Activated CD4-positive, alpha-beta T cell treated with anti-CD3 and anti-CD28 coated beads, Interleukin-2, amount 10 ng/mL, durations not matched to agents 7 days and 5 days (primary cell): ENCODE measurements around the gene PFDN1. TPM values are rescaled to one million over a fixed set of nuclear protein-coding genes. Genes with fewer than 3 reads are reported as not detected.

Experiments used
- CTCF ChIA-PET: fragments of 350-600 bp; sonication (Branson Sonifier 250); formaldehyde crosslinking; loops from one replicate; lab custom pipeline; 2021; ENCODE audit warnings: antibody characterized with exemption; lab: Charles Lee
- POLR2A ChIA-PET: fragments of 350-600 bp; sonication (Branson Sonifier 250); formaldehyde crosslinking; loops from one replicate; lab custom pipeline; 2021; ENCODE audit warnings: antibody characterized with exemption; lab: Charles Lee
- DNase-seq: peaks from one replicate; pipeline ENCODE4 v3.0.0-alpha.2; 2020
- H3K27ac Mint-ChIP-seq: one replicate; pipeline ENCODE4 v1.8.0; 2021; ENCODE audit warnings: mild to moderate bottlenecking, moderate library complexity, mixed read lengths
- H3K27me3 Mint-ChIP-seq: one replicate; pipeline ENCODE4 v1.8.0; 2021; ENCODE audit warnings: mixed read lengths
- H3K36me3 Mint-ChIP-seq: one replicate; pipeline ENCODE4 v1.8.0; 2021; ENCODE audit warnings: low read depth, mixed read lengths
- H3K4me1 Mint-ChIP-seq: one replicate; pipeline ENCODE4 v1.8.0; 2021; ENCODE audit warnings: mixed read lengths
- H3K4me3 Mint-ChIP-seq: one replicate; pipeline ENCODE4 v1.8.0; 2021; ENCODE audit warnings: mild to moderate bottlenecking, moderate library complexity, mixed read lengths
- H3K9me3 Mint-ChIP-seq: one replicate; pipeline ENCODE4 v1.8.0; 2021; ENCODE audit warnings: mixed read lengths
- total RNA-seq, 2 experiments: library from RNA; stranded (reverse); gene quantifications; one replicate each; pipeline ENCODE4 v1.2.3, GENCODE V29; 2021

Gene PFDN1
- total RNA-seq, 2 experiments from 2014 or later, result 60.8 to 70.5 TPM

GRCh38 chr5:140342287-140342686 is 39.4 kb upstream of the PFDN1 start:
- Mint-ChIP-seq H3K4me3 (peak overlapping the region; percentile 85), H3K27me3 (no peaks in the 10 kb centered on the region), H3K4me1 (peaks cover 79% of the 10 kb centered on the region), H3K9me3 (no peaks in the 10 kb centered on the region), H3K27ac (peak overlapping the region; percentile 98), H3K36me3 (peaks cover 57% of the 10 kb centered on the region)
- ChIA-PET CTCF (interaction anchor here (0.6 to 9.1 kb wide), 6 partner anchors 9 to 102 kb away, joined by 3 to 88 read pairs (median 6); no protein-coding TSS in a partner anchor), POLR2A (interaction anchor here (1.5 kb wide), 1 partner anchor 98 kb away, joined by 7 read pairs; no protein-coding TSS in a partner anchor)
- peak; percentile 69 for DNase-seq

GRCh38 chr5:140341591-140341990 is 38.7 kb upstream of the PFDN1 start:
- ChIA-PET POLR2A (no interaction called here), CTCF (interaction anchor here (1.1 to 9.1 kb wide), 4 partner anchors 8 to 102 kb away, joined by 4 to 88 read pairs (median 6); no protein-coding TSS in a partner anchor)
- no peak for DNase-seq
- H3K4me1 Mint-ChIP-seq, result peaks cover 76% of the 10 kb centered on the region
- peak overlapping the region; percentile 85 for H3K4me3 Mint-ChIP-seq
- no peaks in the 10 kb centered on the region for H3K9me3 Mint-ChIP-seq
- peak overlapping the region; percentile 98 for H3K27ac Mint-ChIP-seq
- H3K36me3 Mint-ChIP-seq, result peaks cover 60% of the 10 kb centered on the region
- no peaks in the 10 kb centered on the region for H3K27me3 Mint-ChIP-seq

- no peak for DNase-seq
- Mint-ChIP-seq H3K27me3 (no peaks in the 10 kb centered on the region), H3K4me3 (peak overlapping the region; percentile 85), H3K4me1 (peaks cover 83% of the 10 kb centered on the region), H3K9me3 (no peaks in the 10 kb centered on the region), H3K27ac (peak overlapping the region; percentile 98), H3K36me3 (peaks cover 69% of the 10 kb centered on the region)
- ChIA-PET CTCF (interaction anchor here (0.8 to 1.2 kb wide), 6 partner anchors 9 to 89 kb away, joined by 3 to 5 read pairs (median 4); no protein-coding TSS in a partner anchor), POLR2A (no interaction called here)
These were observed 37.8 kb upstream of the PFDN1 start for GRCh38 chr5:140340605-140341121.

GRCh38 chr5:140339636-140340035 is 36.7 kb upstream of the PFDN1 start:
- DNase-seq, result no peak
- Mint-ChIP-seq H3K4me1 (peaks cover 78% of the 10 kb centered on the region), H3K4me3 (peak overlapping the region; percentile 10), H3K36me3 (peaks cover 68% of the 10 kb centered on the region), H3K9me3 (no peaks in the 10 kb centered on the region), H3K27ac (peak overlapping the region; percentile 54), H3K27me3 (no peaks in the 10 kb centered on the region)
- ChIA-PET POLR2A (no interaction called here), CTCF (interaction anchor here (1.1 kb wide), 1 partner anchor 13 kb away, joined by 3 read pairs; no protein-coding TSS in a partner anchor)

GRCh38 chr5:140338908-140339307 is 36.0 kb upstream of the PFDN1 start:
- Mint-ChIP-seq H3K9me3 (no peaks in the 10 kb centered on the region), H3K4me3 (no peak overlapping the region), H3K4me1 (peaks cover 71% of the 10 kb centered on the region), H3K27me3 (no peaks in the 10 kb centered on the region), H3K27ac (peak overlapping the region; percentile 74), H3K36me3 (peaks cover 66% of the 10 kb centered on the region)
- ChIA-PET POLR2A (no interaction called here), CTCF (interaction anchor here (3.3 kb wide), 1 partner anchor 18 kb away, joined by 14 read pairs; no protein-coding TSS in a partner anchor)
- DNase-seq, result no peak

- Mint-ChIP-seq H3K9me3 (no peaks in the 10 kb centered on the region), H3K4me3 (no peak overlapping the region), H3K27ac (peak overlapping the region; percentile 19), H3K27me3 (no peaks in the 10 kb centered on the region), H3K36me3 (peaks cover 65% of the 10 kb centered on the region), H3K4me1 (peaks cover 65% of the 10 kb centered on the region)
- POLR2A ChIA-PET, result no interaction called here
- DNase-seq, result no peak
- CTCF ChIA-PET, result interaction anchor here (0.9 to 3.3 kb wide), 3 partner anchors 14 to 17 kb away, joined by 3 to 14 read pairs (median 6); no protein-coding TSS in a partner anchor
These were observed 35.4 kb upstream of the PFDN1 start for GRCh38 chr5:140338336-140338735.

- POLR2A ChIA-PET, result no interaction called here
- no peaks in the 10 kb centered on the region for H3K27me3 Mint-ChIP-seq
- H3K4me3 Mint-ChIP-seq, result no peak overlapping the region
- CTCF ChIA-PET, result interaction anchor here (0.9 to 3.8 kb wide), 4 partner anchors 9 to 18 kb away, joined by 3 to 21 read pairs (median 10); partner anchors contain the start of gene HBEGF
- H3K36me3 Mint-ChIP-seq, result peaks cover 65% of the 10 kb centered on the region
- H3K9me3 Mint-ChIP-seq, result no peaks in the 10 kb centered on the region
- peak overlapping the region; percentile 7 for H3K27ac Mint-ChIP-seq
- no peak for DNase-seq
- H3K4me1 Mint-ChIP-seq, result peaks cover 60% of the 10 kb centered on the region
These were observed 35.0 kb upstream of the PFDN1 start for GRCh38 chr5:140337880-140338279.

- Mint-ChIP-seq H3K27me3 (no peaks in the 10 kb centered on the region), H3K9me3 (no peaks in the 10 kb centered on the region), H3K4me1 (peaks cover 46% of the 10 kb centered on the region), H3K27ac (peak overlapping the region; percentile 17), H3K36me3 (peaks cover 61% of the 10 kb centered on the region), H3K4me3 (no peak overlapping the region)
- no peak for DNase-seq
- ChIA-PET POLR2A (no interaction called here), CTCF (interaction anchor here (0.6 to 3.8 kb wide), 8 partner anchors 9 to 582 kb away, joined by 3 to 21 read pairs (median 4); partner anchors contain the start of gene HBEGF)
These were observed 33.5 kb upstream of the PFDN1 start for GRCh38 chr5:140336388-140336787.

GRCh38 chr5:140331638-140332037 is 28.7 kb upstream of the PFDN1 start:
- CTCF ChIA-PET, result interaction anchor here (0.7 to 2.5 kb wide), 2 partner anchors 15 to 87 kb away, joined by 4 to 8 read pairs; partner anchors contain the start of gene HBEGF

GRCh38 chr5:140329739-140330481 is 27.0 kb upstream of the PFDN1 start:
- Mint-ChIP-seq H3K9me3 (no peaks in the 10 kb centered on the region), H3K4me1 (no peaks in the 10 kb centered on the region), H3K27me3 (peaks cover 3% of the 10 kb centered on the region), H3K4me3 (no peak overlapping the region), H3K36me3 (peaks cover 26% of the 10 kb centered on the region), H3K27ac (no peak overlapping the region)
- DNase-seq, result no peak
- CTCF ChIA-PET, result interaction anchor here (0.6 to 1.5 kb wide), 7 partner anchors 13 to 1197 kb away, joined by 3 to 8 read pairs (median 4); partner anchors contain the start of gene HBEGF
- POLR2A ChIA-PET, result no interaction called here

More at GRCh38 chr5:140331638-140332037, 28.7 kb upstream of the PFDN1 start:
- H3K4me1 Mint-ChIP-seq, result peaks cover 11% of the 10 kb centered on the region
- no peak overlapping the region for H3K27ac Mint-ChIP-seq
- no peak overlapping the region for H3K4me3 Mint-ChIP-seq
- no peak for DNase-seq
- POLR2A ChIA-PET, result no interaction called here
- peaks cover 37% of the 10 kb centered on the region for H3K36me3 Mint-ChIP-seq
- no peaks in the 10 kb centered on the region for H3K27me3 Mint-ChIP-seq
- H3K9me3 Mint-ChIP-seq, result no peaks in the 10 kb centered on the region

- Mint-ChIP-seq H3K27me3 (peaks cover 3% of the 10 kb centered on the region), H3K4me3 (no peak overlapping the region), H3K27ac (no peak overlapping the region), H3K4me1 (no peaks in the 10 kb centered on the region), H3K36me3 (peaks cover 15% of the 10 kb centered on the region), H3K9me3 (no peaks in the 10 kb centered on the region)
- ChIA-PET POLR2A (no interaction called here), CTCF (interaction anchor here (0.9 to 1.4 kb wide), 6 partner anchors 8 to 84 kb away, joined by 3 to 8 read pairs (median 4); no protein-coding TSS in a partner anchor)
- DNase-seq, result no peak
These were observed 25.3 kb upstream of the PFDN1 start for GRCh38 chr5:140328036-140328764.

GRCh38 chr5:140327589-140327988 is 24.7 kb upstream of the PFDN1 start:
- Mint-ChIP-seq H3K4me3 (no peak overlapping the region), H3K36me3 (peaks cover 10% of the 10 kb centered on the region), H3K4me1 (no peaks in the 10 kb centered on the region), H3K27ac (no peak overlapping the region), H3K9me3 (no peaks in the 10 kb centered on the region), H3K27me3 (peaks cover 3% of the 10 kb centered on the region)
- DNase-seq, result no peak
- ChIA-PET CTCF (interaction anchor here (0.9 to 1.3 kb wide), 4 partner anchors 8 to 83 kb away, joined by 3 to 4 read pairs (median 3); no protein-coding TSS in a partner anchor), POLR2A (no interaction called here)
